ENCODE measurements around the gene SPDYC.
A peak's percentile ranks its signal among the peaks of the same experiment; 100 is the strongest.

Gene SPDYC

GRCh38 chr11:65172600-65172999 is 2.6 kb downstream of the SPDYC start:
- TF ChIP-seq SIN3A (IDR thresholded peaks at IDR 0.05; ENCODE audit: borderline replicate concordance, insufficient read depth, low read length), result no peak
- TF ChIP-seq FOXP2 (optimal IDR thresholded peaks at IDR 0.05; ENCODE audit: borderline replicate concordance, extremely low read depth, extremely low read length, insufficient read depth), result no peak
- no peak for TF ChIP-seq POLR2AphosphoS5 (IDR thresholded peaks at IDR 0.05; ENCODE audit: low read depth, low read length)
- TF ChIP-seq TAF1 (IDR thresholded peaks at IDR 0.05; ENCODE audit: borderline replicate concordance, insufficient read depth, low read length), result no peak
- TF ChIP-seq REST (IDR thresholded peaks at IDR 0.05; ENCODE audit: insufficient read depth in 1 of 2, low read depth in 2 of 2, low read length in 2 of 2), result no peak

- no peak for TF ChIP-seq TAF1 (IDR thresholded peaks at IDR 0.05; ENCODE audit: borderline replicate concordance, insufficient read depth, low read length)
- TF ChIP-seq REST (IDR thresholded peaks at IDR 0.05; ENCODE audit: insufficient read depth in 1 of 2, low read depth in 2 of 2, low read length in 2 of 2), result no peak
- no peak for TF ChIP-seq SIN3A (IDR thresholded peaks at IDR 0.05; ENCODE audit: borderline replicate concordance, insufficient read depth, low read length)
- TF ChIP-seq POLR2AphosphoS5 (IDR thresholded peaks at IDR 0.05; ENCODE audit: low read depth, low read length), result no peak
- no peak for TF ChIP-seq FOXP2 (optimal IDR thresholded peaks at IDR 0.05; ENCODE audit: borderline replicate concordance, extremely low read depth, extremely low read length, insufficient read depth)
These were observed 11.0 kb downstream of the SPDYC start for GRCh38 chr11:65180877-65181568.

GRCh38 chr11:65181569-65182257 is 11.7 kb downstream of the SPDYC start, which contains the start of gene CAPN1:
TSS of gene CAPN1 (plus strand) at chr11:65181928. CDS start at chr11:65182702, 774 bp downstream.
- TF ChIP-seq SIN3A (IDR thresholded peaks at IDR 0.05; ENCODE audit: borderline replicate concordance, insufficient read depth, low read length) (0 out of 2 replicates have a peak, but pooled peaks have one; percentile 8), POLR2AphosphoS5 (IDR thresholded peaks at IDR 0.05; ENCODE audit: low read depth, low read length) (peak; percentile 63), REST (IDR thresholded peaks at IDR 0.05; ENCODE audit: insufficient read depth in 1 of 2, low read depth in 2 of 2, low read length in 2 of 2) (0 out of 4 replicates have a peak, but pooled peaks of 1 of the 2 experiments have one; percentile 8), FOXP2 (optimal IDR thresholded peaks at IDR 0.05; ENCODE audit: borderline replicate concordance, extremely low read depth, extremely low read length, insufficient read depth) (peak; percentile 36), TAF1 (IDR thresholded peaks at IDR 0.05; ENCODE audit: borderline replicate concordance, insufficient read depth, low read length) (no peak)

DNA sequence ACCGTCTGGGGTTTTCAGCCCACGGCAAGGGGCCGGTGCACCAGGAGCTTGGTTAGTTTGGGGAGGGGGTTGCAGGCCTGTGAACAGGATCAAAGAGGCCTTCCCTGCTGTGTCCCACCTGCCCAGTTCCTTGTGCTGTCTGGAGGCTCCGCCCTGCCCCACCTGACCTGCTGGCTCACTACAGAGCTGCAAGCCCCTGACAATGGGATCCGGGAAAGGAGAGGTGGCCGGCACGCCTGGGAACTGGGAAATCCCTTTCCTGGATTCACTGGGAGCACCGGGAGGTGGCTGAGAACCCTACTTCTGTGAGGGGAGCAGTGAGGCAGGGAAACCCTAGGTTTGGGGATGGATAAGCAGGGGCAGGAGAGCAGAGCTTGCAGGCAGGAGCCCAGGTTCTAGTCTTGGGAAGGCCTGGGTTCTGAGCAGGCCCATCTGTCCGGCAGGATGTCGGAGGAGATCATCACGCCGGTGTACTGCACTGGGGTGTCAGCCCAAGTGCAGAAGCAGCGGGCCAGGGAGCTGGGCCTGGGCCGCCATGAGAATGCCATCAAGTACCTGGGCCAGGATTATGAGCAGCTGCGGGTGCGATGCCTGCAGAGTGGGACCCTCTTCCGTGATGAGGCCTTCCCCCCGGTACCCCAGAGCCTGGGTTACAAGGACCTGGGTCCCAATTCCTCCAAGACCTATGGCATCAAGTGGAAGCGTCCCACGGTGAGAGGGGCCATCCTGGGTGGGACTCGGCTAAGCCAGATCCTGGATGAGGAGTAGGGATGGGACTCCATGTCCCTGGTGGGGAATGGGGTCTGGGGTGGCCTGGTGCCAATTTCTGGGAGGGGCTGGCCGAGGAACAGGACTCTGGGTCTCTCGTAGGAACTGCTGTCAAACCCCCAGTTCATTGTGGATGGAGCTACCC is 12.5 kb downstream of the SPDYC start:
- TF ChIP-seq FOXP2 (optimal IDR thresholded peaks at IDR 0.05; ENCODE audit: borderline replicate concordance, extremely low read depth, extremely low read length, insufficient read depth) (no peak), SIN3A (IDR thresholded peaks at IDR 0.05; ENCODE audit: borderline replicate concordance, insufficient read depth, low read length) (no peak), REST (IDR thresholded peaks at IDR 0.05; ENCODE audit: insufficient read depth in 1 of 2, low read depth in 2 of 2, low read length in 2 of 2) (no peak), POLR2AphosphoS5 (IDR thresholded peaks at IDR 0.05; ENCODE audit: low read depth, low read length) (no peak), TAF1 (IDR thresholded peaks at IDR 0.05; ENCODE audit: borderline replicate concordance, insufficient read depth, low read length) (no peak)

Data from PFSK-1 (cell line).